ENCODE results near the gene DKKL1. TPM values are rescaled to one million over a fixed set of nuclear protein-coding genes. Genes with fewer than 3 reads are reported as not detected.
A peak's percentile ranks its signal among the peaks of the same experiment; 100 is the strongest.

DKKL1 gene
- total and polyA plus RNA-seq, 7 donors: 0.17 to 3.6 (median 1.9) TPM; not detected in 3

DNA sequence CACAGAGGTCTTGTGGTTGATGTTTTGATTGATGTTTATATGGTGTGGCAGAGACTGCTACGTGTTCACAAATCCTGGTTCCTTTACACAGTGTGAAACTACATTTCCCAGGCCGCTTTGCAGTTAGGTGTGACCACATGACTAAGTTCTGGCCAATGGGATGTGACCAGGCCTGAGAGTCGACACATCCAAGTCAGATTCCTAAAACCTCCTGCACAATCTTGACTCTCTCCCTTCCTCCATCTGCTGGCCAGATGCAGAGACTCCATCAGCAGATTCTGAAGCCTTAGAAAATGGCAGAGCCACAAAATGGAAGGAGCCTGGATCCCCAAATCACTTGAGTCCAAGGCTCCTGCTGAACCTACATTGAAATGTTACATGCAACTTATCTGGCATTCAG is 15.8 kb upstream of the DKKL1 start:
- H3K27me3 ChIP-seq: no peaks in the 10 kb centered on the region
- no peak for TF ChIP-seq POLR2A (IDR thresholded peaks at IDR 0.05)
- no peak for TF ChIP-seq POLR2AphosphoS5 (IDR thresholded peaks at IDR 0.05)
- TF ChIP-seq EP300 (IDR thresholded peaks at IDR 0.05): no peak
- TF ChIP-seq, protein P1, sequence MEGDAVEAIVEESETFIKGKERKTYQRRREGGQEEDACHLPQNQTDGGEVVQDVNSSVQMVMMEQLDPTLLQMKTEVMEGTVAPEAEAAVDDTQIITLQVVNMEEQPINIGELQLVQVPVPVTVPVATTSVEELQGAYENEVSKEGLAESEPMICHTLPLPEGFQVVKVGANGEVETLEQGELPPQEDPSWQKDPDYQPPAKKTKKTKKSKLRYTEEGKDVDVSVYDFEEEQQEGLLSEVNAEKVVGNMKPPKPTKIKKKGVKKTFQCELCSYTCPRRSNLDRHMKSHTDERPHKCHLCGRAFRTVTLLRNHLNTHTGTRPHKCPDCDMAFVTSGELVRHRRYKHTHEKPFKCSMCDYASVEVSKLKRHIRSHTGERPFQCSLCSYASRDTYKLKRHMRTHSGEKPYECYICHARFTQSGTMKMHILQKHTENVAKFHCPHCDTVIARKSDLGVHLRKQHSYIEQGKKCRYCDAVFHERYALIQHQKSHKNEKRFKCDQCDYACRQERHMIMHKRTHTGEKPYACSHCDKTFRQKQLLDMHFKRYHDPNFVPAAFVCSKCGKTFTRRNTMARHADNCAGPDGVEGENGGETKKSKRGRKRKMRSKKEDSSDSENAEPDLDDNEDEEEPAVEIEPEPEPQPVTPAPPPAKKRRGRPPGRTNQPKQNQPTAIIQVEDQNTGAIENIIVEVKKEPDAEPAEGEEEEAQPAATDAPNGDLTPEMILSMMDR (IDR thresholded peaks at IDR 0.05): no peak
- no peaks in the 10 kb centered on the region for H3K9me3 ChIP-seq
- H3K36me3 ChIP-seq: peaks cover 37 to 100% (median 69%) of the 10 kb centered on the region in 4 donors
- H3K27ac ChIP-seq: no peak overlapping the region
- no peak for DNase-seq
- 67 to 76% methylated on average over 3 of the region's 3 CpGs for WGBS, 2 donors
- intact Hi-C loops (cut with DNase I): no loop called here
- no peak overlapping the region for H3K4me3 ChIP-seq
- no peaks in the 10 kb centered on the region for H3K4me1 ChIP-seq

DNA sequence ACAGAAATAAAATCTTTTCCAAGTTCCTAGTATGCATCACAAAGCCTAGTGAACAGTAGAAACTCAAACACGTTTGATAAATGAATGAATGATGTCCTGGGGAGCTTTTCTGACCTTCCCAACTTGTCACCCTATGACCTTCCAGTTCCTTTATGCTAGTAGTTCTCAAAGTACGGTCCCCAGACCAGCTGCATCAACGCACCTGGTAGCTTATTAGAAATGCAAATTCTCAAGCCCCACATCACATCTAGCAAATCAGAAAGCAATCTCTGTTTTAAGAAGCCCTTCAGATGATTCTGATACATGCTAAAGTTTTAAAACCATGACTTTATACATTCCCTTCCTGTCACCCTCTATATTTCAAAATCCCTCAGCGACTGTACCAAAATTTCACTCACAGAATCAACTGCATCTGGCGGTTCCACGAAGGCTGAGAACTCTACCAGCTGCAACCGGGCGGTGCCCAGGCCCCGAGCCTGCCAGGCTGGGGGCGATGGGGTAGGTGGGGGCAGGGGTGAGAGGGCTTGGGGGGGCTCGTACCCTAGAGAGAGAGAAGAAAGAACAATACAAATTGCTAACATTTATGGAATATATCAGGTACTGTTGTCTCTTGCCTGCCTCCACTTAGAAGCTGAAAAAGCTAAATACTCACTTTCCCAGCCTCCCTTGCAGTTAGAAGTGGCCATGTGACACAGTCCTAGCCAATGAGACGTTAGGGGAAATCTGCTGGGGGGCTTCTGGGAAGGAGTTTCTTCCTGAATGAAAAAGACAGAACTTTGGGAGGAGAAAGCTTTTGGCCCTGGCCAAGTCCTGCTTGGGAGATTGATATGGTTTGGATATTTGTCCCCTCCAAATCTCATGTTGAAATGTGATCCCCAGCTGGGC is 15.1 kb upstream of the DKKL1 start:
- Histone ChIP-seq H3K4me1 (no peaks in the 10 kb centered on the region), H3K27me3 (no peaks in the 10 kb centered on the region), H3K27ac (no peak overlapping the region), H3K4me3 (no peak overlapping the region), H3K36me3 (peaks cover 31 to 100% (median 64%) of the 10 kb centered on the region in 4 donors), H3K9me3 (no peaks in the 10 kb centered on the region)
- DNase-seq: no peak
- intact Hi-C loops (cut with DNase I): no loop called here
- TF ChIP-seq, protein P1 (IDR thresholded peaks at IDR 0.05): no peak
- TF ChIP-seq EP300 (IDR thresholded peaks at IDR 0.05) (no peak), POLR2AphosphoS5 (IDR thresholded peaks at IDR 0.05) (no peak), POLR2A (IDR thresholded peaks at IDR 0.05) (no peak)
- WGBS, 2 donors: 88 to 93% methylated on average over 12 of the region's 12 CpGs

DNA sequence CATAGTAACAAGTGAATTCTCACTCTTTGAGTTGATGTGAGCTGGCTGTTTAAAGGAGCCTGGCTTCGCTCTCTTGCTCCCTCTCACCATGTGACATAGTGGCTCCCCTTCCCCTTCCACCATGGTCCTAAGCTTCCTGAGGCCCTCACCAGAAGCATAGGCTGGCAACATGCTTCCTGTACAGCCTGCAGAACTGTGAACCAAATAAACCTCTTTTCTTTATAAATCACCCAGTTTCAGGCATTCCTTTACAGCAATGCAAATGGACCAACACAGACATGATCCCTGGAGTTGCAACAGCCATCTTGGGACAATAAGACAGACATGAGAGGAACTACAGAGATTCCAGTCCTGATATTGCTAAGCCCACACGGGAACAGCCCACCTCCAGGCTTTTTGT is 14.1 kb upstream of the DKKL1 start:
- no peaks in the 10 kb centered on the region for H3K4me1 ChIP-seq
- H3K9me3 ChIP-seq: no peaks in the 10 kb centered on the region
- TF ChIP-seq EP300 (IDR thresholded peaks at IDR 0.05) (no peak), POLR2AphosphoS5 (IDR thresholded peaks at IDR 0.05) (no peak), POLR2A (IDR thresholded peaks at IDR 0.05) (no peak)
- TF ChIP-seq, protein P1 (IDR thresholded peaks at IDR 0.05): no peak
- no peak overlapping the region for H3K27ac ChIP-seq
- intact Hi-C loops (cut with DNase I): no loop called here
- no peaks in the 10 kb centered on the region for H3K27me3 ChIP-seq
- H3K4me3 ChIP-seq: no peak overlapping the region
- 93 to 96% methylated on average over 2 of the region's 2 CpGs for WGBS, 2 donors
- H3K36me3 ChIP-seq: peaks cover 26 to 100% (median 61%) of the 10 kb centered on the region in 4 donors
- DNase-seq: no peak

DNA sequence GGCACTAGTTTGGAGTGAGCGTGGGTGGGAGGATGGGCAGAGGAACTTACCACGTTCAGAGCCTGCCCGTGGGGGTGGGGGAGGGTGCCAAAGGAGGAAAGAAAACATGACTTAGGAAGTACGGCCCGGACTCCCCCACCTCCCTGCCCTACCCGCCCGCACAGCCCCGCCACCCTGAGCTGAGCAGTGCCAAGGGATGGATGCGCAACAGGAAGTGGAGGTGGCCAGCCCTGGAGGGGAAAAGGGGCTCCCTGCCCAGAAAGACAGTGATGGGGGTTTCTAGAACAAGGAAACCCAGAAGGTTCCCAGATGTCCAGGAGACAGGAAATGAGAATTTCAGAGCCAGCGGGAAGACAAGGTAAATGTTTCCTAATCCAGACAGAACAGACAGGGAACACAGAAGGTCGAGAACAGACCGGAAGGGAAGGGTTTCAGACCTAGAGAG is 7.7 kb upstream of the DKKL1 start:
- 43 to 74% methylated on average over 12 of the region's 12 CpGs for WGBS, 2 donors
- H3K27ac ChIP-seq: peak overlapping the region; percentile 17 to 51 (median 40)
- H3K36me3 ChIP-seq: peaks cover 0 to 90% (median 39%) of the 10 kb centered on the region in 4 donors
- H3K4me3 ChIP-seq: no peak overlapping the region
- TF ChIP-seq EP300 (IDR thresholded peaks at IDR 0.05) (no peak), POLR2A (IDR thresholded peaks at IDR 0.05) (no peak)
- peak; percentile 81 for DNase-seq
- H3K4me1 ChIP-seq: peaks cover 0 to 24% (median 14%) of the 10 kb centered on the region in 4 donors
- H3K9me3 ChIP-seq: no peaks in the 10 kb centered on the region
- no peaks in the 10 kb centered on the region for H3K27me3 ChIP-seq
- intact Hi-C loops (cut with DNase I): no loop called here

DNA sequence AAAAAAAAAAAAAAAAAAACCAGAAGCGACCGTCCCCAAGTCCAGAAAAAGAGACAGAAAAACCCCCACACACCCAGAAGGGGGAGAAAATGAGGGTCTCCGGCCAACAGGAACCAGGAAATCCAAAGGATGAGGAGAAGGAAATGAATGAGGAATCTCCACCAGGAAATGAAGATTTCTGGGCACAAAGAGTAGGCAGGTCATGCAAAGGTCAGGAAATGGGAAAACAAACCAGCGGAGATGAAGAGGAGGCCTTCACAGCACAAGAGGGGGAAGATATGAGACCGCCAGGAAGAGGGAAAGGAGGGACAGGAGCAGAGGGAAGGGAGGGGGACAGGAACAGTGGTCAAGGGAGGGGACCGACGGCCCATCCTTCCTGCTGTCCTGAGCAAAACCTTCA is 7.3 kb upstream of the DKKL1 start:
- intact Hi-C loops (cut with DNase I): no loop called here
- no peak for DNase-seq
- 60 to 80% methylated on average over 7 of the region's 7 CpGs for WGBS, 2 donors
- peaks cover 0 to 24% (median 19%) of the 10 kb centered on the region in 4 donors for H3K4me1 ChIP-seq
- H3K36me3 ChIP-seq: peaks cover 0 to 85% (median 35%) of the 10 kb centered on the region in 4 donors
- TF ChIP-seq POLR2AphosphoS5 (IDR thresholded peaks at IDR 0.05): no peak
- TF ChIP-seq POLR2A (IDR thresholded peaks at IDR 0.05): no peak
- TF ChIP-seq EP300 (IDR thresholded peaks at IDR 0.05): no peak
- TF ChIP-seq, protein P1 (IDR thresholded peaks at IDR 0.05): no peak
- H3K4me3 ChIP-seq: no peak overlapping the region
- no peaks in the 10 kb centered on the region for H3K27me3 ChIP-seq
- H3K9me3 ChIP-seq: no peaks in the 10 kb centered on the region
- peak overlapping the region; percentile 31 to 63 (median 50) for H3K27ac ChIP-seq
